Mucosa of rectum (tissue), 2 donors: ENCODE data around the gene COQ10A.

ENCODE experiments used
- H3K27ac ChIP-seq, 2 donors: one replicate each; pipeline ENCODE4 v1.7.0; 2013; ENCODE audit warnings: inconsistent platforms in 2 of 2, low read depth in 2 of 2, low read length in 2 of 2
- H3K27me3 ChIP-seq, 2 donors: one replicate each; pipeline ENCODE4 v1.7.0; 2013; ENCODE audit warnings: low read length in 2 of 2; ENCODE audit not compliant: control insufficient read depth in 2 of 2, insufficient read depth in 2 of 2
- H3K36me3 ChIP-seq, 2 donors: one replicate each; pipeline ENCODE4 v1.7.0; 2013; ENCODE audit warnings: low read length in 2 of 2; ENCODE audit not compliant: control insufficient read depth in 2 of 2, insufficient read depth in 2 of 2
- H3K4me1 ChIP-seq, 2 donors: one replicate each; pipeline ENCODE4 v1.7.0; 2013; ENCODE audit warnings: low read length in 2 of 2, mild to moderate bottlenecking in 1 of 2; ENCODE audit not compliant: control insufficient read depth in 2 of 2, insufficient read depth in 2 of 2
- H3K4me3 ChIP-seq, 2 donors: one replicate each; pipeline ENCODE4 v1.7.0; 2013; ENCODE audit warnings: low read length in 2 of 2
- H3K9ac ChIP-seq, 2 donors: one replicate each; pipeline ENCODE4 v1.7.0; 2013; ENCODE audit warnings: low read length in 2 of 2, low read depth in 1 of 2, mild to moderate bottlenecking in 1 of 2
- H3K9me3 ChIP-seq, 2 donors: one replicate each; pipeline ENCODE4 v1.7.0; 2013; ENCODE audit warnings: low read length in 2 of 2; ENCODE audit not compliant: control insufficient read depth in 2 of 2
- donor health status: healthy.
- donor health status: Normal muscosa, but diverticular disease.

COQ10A gene

DNA sequence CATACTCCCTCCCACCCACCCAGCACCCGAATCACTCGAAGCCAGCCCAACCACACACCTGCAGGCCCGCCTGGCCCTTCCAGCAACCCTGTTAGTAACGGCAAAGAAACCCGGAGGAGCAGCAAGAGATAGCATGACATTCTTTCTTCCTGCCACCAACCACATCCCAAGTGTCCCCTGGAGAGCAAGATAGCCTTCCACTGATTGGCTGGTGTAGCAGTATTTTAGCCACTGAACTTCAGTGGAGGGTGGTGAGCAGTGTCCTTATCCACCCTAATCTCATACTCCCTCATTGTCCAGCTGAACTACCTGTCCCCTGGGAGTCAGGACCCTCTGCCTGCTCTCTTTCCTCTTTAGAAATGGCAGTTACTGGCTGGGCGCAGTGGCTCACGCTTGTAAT is 37.7 kb upstream of the COQ10A start:
- Histone ChIP-seq H3K27me3 (no peaks in the 10 kb centered on the region), H3K9me3 (no peaks in the 10 kb centered on the region), H3K36me3 (no peaks in the 10 kb centered on the region), H3K4me1 (peaks cover 17 to 32% of the 10 kb centered on the region in 2 donors), H3K27ac (no peak overlapping the region), H3K4me3 (no peak overlapping the region), H3K9ac (no peak overlapping the region)

DNA sequence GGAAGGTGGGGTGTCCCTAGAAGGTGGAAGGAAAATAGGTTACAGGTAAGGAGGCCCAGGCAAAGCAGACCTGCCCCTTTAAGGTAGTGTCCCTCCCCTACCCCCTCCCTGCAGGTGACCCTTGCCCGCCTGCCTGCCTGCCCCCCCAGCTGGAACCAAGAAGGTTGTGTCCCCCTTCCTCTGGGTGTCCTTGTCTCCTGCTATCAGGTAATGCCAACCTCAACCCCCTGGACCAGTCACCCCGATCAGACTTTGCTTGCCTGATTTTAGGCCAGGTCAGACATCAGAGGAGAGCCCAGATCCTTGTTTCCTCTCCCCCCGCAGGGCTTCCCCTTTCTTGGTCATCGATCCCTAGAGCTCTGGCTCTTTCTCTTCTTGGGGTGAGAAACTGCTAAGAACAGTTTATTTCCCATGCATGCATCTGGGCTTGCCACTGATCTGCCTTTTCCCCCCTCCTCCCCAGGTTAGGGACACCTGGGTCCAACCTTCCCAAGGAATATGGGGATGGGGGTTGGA is 36.8 kb upstream of the COQ10A start, which contains the start of gene SLC39A5:
Gene SLC39A5, plus strand, starts transcription at position 136 of the 516 bp plus-strand sequence. CDS start 1,224 bp downstream, outside the sequence.
- Histone ChIP-seq H3K9ac (peak within 1 kb of the TSS; percentile 72 to 81), H3K27me3 (no peaks in the 10 kb centered on the region), H3K4me1 (peaks cover 12 to 27% of the 10 kb centered on the region in 2 donors), H3K27ac (peak within 1 kb of the TSS; percentile 78 to 89), H3K9me3 (no peaks in the 10 kb centered on the region), H3K36me3 (peaks cover 0 to 1% of the 10 kb centered on the region in 2 donors), H3K4me3 (peak within 1 kb of the TSS; percentile 66 to 79)

DNA sequence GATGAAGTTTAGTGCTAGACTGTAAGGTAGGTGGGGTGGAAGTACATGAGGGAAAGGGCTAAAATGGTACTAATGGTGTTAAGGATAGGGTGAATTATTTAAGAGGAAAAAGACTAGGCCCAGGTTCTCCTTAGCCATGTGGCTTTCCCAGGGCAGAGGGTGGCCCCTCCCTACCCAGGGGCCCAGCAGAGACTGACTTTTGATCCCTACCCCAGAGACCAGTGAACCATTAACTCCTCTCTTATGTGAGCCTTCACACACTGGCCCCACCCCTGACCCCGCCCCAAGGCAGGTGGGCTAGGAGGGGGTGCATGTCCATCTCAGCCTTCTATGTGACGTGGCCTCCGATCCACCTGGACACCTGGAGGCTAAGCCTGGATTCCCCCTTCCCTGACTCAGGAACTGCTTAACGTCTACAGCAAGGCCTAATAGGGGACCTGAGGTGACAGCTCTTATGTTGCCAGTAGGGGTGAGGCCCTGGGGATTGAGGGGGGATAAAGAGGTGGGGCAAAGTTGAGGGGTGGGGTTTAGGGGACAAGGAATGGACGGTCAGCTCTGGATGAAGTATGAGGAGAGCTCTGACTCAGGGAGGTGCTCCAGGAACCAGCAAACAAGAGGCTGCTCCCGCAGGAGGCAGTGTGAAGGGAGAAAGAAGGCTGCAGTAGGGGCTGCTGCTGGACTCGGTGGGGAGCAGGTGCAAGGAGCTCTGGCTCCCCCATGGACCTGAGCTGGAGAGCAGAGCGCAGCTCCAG is 36.1 kb upstream of the COQ10A start:
- no peaks in the 10 kb centered on the region for H3K9me3 ChIP-seq
- no peaks in the 10 kb centered on the region for H3K27me3 ChIP-seq
- peak overlapping the region; percentile 72 to 81 for H3K9ac ChIP-seq
- H3K27ac ChIP-seq = peak overlapping the region; percentile 78 to 89
- peaks cover 7 to 22% of the 10 kb centered on the region in 2 donors for H3K4me1 ChIP-seq
- peak overlapping the region; percentile 66 to 79 for H3K4me3 ChIP-seq
- H3K36me3 ChIP-seq = peaks cover 0 to 3% of the 10 kb centered on the region in 2 donors

DNA sequence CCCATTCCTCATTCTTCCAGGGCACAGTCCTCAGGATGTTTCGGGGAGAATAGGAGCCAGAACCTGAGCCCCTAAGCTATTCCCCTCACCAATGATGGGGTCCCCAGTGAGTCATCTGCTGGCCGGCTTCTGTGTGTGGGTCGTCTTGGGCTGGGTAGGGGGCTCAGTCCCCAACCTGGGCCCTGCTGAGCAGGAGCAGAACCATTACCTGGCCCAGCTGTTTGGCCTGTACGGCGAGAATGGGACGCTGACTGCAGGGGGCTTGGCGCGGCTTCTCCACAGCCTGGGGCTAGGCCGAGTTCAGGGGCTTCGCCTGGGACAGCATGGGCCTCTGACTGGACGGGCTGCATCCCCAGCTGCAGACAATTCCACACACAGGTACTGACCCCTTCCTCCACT is 35.6 kb upstream of the COQ10A start:
- Histone ChIP-seq H3K27ac (peak overlapping the region; percentile 78 to 89), H3K4me3 (peak overlapping the region; percentile 66 to 79), H3K27me3 (no peaks in the 10 kb centered on the region), H3K36me3 (peaks cover 4 to 7% of the 10 kb centered on the region in 2 donors), H3K9me3 (no peaks in the 10 kb centered on the region), H3K4me1 (peaks cover 7 to 22% of the 10 kb centered on the region in 2 donors), H3K9ac (peak overlapping the region; percentile 72 to 81)

DNA sequence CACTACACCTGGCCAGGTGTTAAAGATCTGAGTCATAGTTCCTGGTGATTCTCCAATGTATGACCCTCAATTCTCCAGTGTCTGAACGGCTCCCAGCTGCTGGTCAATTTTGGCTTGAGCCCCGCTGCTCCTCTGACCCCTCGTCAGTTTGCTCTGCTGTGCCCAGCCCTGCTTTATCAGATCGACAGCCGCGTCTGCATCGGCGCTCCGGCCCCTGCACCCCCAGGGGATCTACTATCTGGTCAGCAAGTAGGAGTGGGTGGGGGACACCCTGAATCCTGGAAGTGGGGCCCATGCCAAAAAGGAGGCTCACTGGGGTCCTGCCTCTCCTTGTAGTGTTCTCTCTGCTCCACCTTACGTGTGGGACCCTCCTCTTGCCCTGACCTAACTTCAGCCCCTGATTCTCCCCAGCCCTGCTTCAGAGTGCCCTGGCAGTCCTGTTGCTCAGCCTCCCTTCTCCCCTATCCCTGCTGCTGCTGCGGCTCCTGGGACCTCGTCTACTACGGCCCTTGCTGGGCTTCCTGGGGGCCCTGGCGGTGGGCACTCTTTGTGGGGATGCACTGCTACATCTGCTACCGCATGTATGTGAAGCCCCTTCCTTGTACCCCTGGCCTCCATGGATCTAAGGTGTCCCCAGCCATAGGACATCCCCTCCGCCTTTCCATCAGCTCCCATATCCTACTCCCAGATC is 31.9 kb upstream of the COQ10A start:
- Histone ChIP-seq H3K4me3 (no peak overlapping the region), H3K9me3 (no peaks in the 10 kb centered on the region), H3K36me3 (peaks cover 11 to 32% of the 10 kb centered on the region in 2 donors), H3K27me3 (no peaks in the 10 kb centered on the region), H3K9ac (no peak overlapping the region), H3K4me1 (peaks cover 4 to 19% of the 10 kb centered on the region in 2 donors), H3K27ac (no peak overlapping the region)

DNA sequence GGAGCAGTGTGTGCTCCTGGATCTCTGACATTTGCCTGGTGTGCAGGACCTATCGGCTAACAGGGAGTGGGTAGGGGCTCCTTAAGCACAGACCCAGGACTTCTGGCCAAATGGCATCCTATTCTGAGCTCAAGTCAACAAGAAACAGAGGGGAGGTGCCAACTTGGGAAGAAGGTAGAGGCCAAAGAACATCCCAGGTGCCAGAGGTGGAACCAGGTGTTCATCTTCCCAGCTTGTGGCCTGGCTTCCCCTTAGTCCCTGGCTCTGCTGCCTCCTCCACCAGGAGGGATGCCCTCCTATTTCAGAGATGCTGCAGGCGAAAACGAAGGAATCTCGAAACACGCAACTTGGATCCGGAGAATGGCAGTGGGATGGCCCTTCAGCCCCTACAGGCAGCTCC is 30.7 kb upstream of the COQ10A start:
- Histone ChIP-seq H3K4me1 (peaks cover 0 to 14% of the 10 kb centered on the region in 2 donors), H3K27ac (no peak overlapping the region), H3K9me3 (no peaks in the 10 kb centered on the region), H3K4me3 (no peak overlapping the region), H3K9ac (no peak overlapping the region), H3K27me3 (no peaks in the 10 kb centered on the region), H3K36me3 (peaks cover 11 to 32% of the 10 kb centered on the region in 2 donors)

DNA sequence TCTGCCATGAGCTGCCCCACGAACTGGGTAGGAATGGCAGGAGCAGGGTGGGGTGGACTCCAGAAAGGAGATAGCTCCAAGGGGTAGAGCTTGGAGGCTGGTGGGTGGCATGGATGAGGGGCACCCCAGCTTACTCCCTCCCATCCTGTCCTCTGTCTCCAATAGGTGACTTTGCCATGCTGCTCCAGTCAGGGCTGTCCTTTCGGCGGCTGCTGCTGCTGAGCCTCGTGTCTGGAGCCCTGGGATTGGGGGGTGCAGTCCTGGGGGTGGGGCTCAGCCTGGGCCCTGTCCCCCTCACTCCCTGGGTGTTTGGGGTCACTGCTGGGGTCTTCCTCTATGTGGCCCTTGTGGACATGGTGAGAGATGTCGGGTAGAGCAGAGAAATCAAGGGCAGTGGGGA is 29.8 kb upstream of the COQ10A start:
- Histone ChIP-seq H3K27me3 (no peaks in the 10 kb centered on the region), H3K27ac (no peak overlapping the region), H3K4me3 (no peak overlapping the region), H3K9ac (no peak overlapping the region), H3K36me3 (peaks cover 19 to 41% of the 10 kb centered on the region in 2 donors), H3K9me3 (no peaks in the 10 kb centered on the region), H3K4me1 (peaks cover 0 to 10% of the 10 kb centered on the region in 2 donors)

DNA sequence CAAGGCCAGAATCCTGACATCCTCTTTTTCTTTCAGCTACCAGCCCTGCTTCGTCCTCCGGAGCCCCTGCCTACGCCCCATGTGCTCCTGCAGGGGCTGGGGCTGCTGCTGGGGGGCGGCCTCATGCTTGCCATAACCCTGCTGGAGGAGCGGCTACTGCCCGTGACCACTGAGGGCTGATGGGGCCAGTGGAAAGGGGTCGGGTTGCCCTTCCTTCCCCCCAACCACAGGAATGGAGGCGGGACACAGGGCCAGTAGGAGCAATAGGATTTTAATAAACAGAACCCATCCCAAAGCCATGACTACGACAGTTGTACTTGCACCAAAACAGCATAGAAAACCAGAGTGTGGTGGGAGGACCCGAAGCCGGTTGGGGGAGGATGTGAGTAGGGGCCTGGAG is 29.2 kb upstream of the COQ10A start:
- Histone ChIP-seq H3K36me3 (peaks cover 21 to 42% of the 10 kb centered on the region in 2 donors), H3K4me1 (peaks cover 0 to 7% of the 10 kb centered on the region in 2 donors), H3K9me3 (no peaks in the 10 kb centered on the region), H3K27me3 (no peaks in the 10 kb centered on the region), H3K27ac (no peak overlapping the region), H3K9ac (no peak overlapping the region), H3K4me3 (no peak overlapping the region)

DNA sequence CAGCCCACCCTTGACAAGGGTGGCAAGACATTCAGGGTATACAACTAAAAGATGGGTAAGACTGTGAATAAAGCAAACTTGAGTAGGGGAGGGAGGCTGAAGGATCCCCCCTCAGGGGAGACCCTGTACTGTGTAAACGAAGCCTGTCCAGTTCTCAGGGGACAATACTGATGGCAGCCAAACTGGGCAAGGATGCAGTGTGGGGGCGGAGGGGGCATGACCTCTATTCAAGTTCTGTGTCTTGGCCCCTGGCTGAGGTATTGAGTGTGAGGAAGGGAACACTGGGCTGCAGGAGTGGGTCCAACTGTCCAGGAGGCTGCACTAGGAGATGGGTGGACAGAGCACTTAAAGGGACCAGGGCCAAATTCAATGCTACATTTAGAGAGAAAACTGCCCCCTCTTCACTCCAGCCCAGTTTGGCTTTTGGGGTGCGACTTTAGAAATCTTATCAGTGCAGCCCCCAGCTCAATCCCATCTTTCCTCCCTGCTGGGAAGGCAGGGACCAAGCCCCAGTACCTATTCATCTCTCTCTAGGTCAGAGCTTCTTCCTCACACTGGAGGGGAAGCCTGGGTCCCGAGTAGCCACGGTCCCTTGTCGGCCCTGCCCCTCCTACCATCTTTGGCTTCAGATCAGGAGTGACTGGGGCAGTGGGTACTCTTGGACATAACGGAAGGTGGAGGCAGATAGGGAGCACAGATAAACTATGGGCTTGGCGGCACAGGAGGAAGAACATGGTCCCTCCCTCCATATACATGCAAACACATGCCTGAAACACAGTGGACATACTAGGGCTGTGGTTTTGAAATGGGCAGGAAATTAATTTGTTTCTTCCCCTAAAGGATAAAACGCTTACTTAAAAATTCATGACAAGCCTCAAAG is 25.1 kb upstream of the COQ10A start:
- Histone ChIP-seq H3K4me3 (no peak overlapping the region), H3K36me3 (peaks cover 44 to 62% of the 10 kb centered on the region in 2 donors), H3K4me1 (no peaks in the 10 kb centered on the region), H3K27me3 (no peaks in the 10 kb centered on the region), H3K9me3 (no peaks in the 10 kb centered on the region), H3K9ac (no peak overlapping the region), H3K27ac (no peak overlapping the region)
